ENCODE measurements around the gene RNGTT.

GRCh38 chr6:88596801-88597200 lies 366.6 kb downstream of the RNGTT start:
- TF ChIP-seq CTCF (conservative IDR thresholded peaks at IDR 0.05 in 1 of 2, IDR thresholded peaks at IDR 0.05 in 1 of 2; ENCODE audit: extremely low read depth in 1 of 2, insufficient read depth in 1 of 2, low read depth in 1 of 2, low read length in 2 of 2) (no peak), EZH2 (IDR thresholded peaks at IDR 0.05; ENCODE audit: borderline replicate concordance, low read length) (no peak)

All from mammary epithelial cell (primary cell).